GM21825 (cell line): ENCODE measurements around the gene CNIH1.

Source experiments
- ATAC-seq: cut with Tn5 transposase; IDR thresholded peaks from one replicate; pipeline ENCODE4 v1.9.1; 2021; ENCODE audit warnings: mild to moderate bottlenecking, moderate library complexity; ENCODE audit not compliant: unreplicated experiment

Gene CNIH1

DNA sequence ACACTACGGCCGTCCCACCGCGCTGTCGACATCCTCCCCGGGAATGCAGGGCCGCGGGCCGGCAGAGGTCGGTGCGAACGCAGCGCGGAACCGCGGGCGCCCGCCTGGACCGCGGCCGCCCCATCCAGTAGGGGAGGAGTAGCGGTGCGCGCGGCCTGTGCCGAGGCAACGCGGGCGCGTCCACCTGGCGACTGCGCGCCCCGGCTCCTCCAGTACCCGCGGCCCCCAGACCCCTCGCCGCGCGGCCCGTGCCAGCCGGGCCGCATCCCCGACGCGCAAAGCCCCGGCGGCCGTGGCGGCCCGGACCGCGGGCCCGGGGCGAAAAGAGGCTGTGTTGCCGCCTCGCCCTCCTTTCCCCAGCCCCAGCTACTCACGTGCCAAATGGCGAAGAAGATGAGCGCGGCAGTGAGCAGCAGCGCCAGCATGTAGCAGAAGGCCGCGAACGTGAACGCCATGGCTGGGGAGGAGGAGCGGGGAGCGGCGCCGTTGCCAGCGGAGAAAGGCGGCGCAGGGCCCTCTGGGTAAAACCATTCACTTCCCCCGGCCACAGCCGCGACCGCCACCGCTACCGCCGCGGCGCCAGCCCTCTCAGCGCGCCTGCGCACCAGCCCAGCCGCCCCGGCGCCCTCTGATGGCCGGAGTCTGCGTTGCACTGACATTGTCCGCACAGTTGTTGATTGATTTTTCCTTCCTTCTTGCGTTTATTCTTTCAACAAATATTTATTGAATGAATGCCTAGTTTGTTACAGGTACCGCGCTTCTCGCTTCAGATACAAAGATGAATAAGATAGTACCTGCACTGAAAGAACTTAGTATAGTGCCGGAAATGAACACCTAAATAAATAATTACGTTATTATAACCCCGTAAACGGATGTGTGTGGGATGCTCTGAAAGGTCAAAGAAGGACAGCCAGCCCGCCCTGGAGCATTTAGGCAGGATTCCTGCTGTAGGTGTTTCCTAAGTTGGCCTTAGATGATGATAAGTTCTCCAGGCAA, at the start of gene CNIH1:
Gene CNIH1, minus strand, starts transcription at position 502 of the 996 bp plus-strand sequence. Its CDS starts 47 bp downstream, at position 455.
- ATAC-seq = peak; percentile 92

DNA sequence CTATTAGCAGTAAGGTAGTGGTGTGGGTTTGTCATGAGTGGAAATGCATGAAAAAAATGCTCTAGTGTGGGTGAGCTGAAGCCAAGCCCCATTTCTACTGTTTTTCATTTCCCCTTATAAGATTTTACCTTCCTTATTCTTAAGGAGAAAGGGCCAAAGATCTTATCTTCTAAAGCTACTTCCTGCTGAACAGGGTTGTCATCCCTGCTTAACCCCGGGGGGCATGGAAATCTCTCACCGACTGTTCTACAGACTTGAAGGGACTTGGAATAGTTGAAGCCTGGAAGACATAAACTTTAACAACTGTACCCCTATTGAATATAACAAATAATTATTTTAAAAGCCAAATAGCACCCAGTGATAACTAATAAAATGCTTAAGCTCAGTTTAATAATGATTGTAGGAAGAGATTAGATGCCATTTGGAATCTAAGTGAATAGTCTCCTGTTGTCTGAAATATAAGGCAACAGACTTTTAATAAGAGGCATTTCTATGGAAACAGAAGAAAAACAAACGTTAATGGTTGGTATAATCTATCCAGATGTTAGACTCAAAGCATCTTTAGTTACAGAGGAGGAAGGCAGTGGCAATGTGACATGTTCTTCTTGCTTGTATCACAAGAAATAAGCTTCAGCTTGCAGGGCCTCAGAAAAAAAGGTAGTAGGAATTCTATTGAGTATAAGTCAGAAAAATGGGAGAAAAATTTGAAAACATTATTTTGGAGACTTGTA, 49.4 kb upstream of the CNIH1 start:
- ATAC-seq = no peak

DNA sequence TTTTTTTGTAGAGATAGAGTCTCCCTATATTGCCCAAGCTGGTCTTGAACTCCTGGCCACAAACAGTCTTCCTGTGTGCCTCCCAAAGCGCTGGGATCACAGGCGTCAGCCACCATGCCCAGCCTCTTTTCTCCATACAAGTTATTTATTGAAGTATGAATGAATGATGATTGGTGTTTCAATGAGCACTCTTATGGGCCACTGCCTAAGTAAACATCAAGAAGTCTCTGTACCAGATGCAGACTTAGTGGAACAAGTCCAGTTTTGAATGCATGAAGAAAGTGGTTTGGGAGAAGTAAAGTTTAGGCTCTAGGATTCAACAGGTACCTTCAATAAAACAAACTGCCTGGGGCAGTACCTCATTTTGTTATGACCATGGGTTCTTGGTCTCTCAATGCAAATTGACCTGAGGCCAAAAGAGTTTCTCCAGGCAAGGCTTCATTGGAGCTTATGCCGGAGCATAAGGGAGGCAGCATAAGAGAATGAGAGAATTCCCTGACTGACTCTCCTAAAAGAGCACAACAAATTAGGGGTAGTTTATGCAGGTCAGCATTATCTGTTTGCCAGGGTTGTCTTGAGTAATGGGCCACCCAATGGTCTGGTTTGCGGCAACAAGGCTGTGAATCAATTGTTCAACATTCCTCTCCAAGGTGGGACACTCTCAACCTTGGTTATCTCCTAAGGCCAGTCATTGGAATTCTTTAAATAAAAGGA, 48.7 kb upstream of the CNIH1 start:
- ATAC-seq = no peak

DNA sequence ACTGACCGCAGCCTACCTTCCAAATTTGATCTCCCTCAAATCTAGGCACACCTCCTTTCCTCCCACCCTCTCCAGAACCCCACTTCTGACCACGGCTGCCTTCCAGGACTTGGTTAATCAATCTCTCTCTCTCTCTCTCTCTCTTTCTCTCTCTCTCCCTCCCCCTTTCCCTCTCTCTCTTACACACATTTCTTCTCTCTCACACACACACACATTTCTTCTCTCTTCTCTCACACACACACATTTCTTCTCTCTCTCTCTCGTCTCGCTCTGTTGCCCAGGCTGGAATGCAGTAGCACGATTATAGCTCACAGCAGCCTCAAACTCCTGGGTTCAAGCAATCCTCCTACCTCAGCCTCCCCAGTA, 48.1 kb upstream of the CNIH1 start:
- ATAC-seq = no peak

DNA sequence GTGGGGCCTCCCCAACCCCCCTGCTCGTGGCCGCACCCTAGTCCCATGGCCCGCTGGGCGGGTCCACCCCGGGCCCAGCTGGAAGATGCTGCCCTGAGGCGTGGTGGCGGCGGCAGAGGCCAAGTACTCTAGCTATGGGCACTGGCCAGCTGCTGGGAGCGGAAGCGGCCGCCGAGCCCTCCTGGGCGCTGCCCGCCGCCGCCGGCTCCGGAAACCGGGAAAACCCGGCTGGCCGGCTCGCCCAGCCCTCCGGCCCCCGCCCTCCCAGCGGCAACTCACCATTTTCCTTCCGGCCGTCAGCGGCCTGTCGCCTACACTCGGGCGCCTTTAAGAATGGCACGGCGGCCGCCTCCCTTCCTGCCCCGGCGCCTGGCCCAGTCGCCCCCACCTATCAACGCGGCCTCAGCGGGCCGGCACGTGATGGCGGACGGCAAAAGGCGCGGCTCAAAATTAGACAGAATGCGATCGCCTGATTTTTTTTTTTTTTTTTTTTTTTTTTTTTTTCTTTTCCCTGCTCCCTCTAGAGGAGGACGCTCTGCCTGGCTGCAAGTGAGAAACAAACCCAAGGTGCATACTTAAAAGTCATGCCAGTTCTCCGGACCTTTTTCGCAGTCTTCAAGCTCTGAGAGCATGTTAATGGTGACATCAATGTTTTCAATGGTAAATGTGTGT, 47.6 kb upstream of the CNIH1 start, which contains the start of gene GMFB:
Gene GMFB, minus strand, starts transcription at position 335 of the 672 bp plus-strand sequence. Its CDS starts 53 bp downstream, at position 282.
- ATAC-seq = peak; percentile 89

DNA sequence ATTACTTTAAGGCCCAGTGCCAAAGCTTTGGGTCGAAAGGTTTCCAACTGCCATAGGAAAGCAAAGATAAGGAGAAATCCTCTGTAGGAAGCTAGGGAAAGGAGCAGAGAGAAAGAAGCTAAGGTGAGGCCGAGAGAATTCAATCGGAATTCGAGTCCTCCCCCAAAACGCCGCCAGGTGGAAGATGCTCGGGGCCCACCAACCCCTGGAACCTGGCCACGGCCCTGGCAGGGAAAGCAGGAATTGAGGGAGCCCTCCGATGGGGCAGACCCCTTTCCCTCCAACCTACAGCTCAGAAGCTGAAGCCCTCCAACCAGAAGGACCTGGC, 47.1 kb upstream of the CNIH1 start:
- no peak for ATAC-seq

DNA sequence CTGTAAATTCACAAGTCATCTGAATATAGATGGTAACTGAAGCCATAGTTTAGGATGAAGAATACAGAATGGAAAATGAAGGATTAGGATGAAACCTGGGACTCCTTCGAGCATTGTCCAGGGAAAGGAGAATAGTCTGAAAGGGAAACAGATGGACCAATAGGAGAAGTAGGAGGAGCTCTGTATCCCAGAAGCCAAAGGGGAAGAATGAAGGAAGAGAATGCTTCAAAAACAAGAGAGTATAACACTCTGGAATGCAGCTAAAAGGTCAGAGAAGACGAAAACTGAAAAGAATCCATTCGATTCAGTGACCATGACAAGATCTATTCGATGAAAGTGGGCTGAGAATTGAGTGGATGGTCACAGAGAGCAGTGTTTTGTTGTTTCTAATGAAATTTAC, 46.6 kb upstream of the CNIH1 start:
- no peak for ATAC-seq

DNA sequence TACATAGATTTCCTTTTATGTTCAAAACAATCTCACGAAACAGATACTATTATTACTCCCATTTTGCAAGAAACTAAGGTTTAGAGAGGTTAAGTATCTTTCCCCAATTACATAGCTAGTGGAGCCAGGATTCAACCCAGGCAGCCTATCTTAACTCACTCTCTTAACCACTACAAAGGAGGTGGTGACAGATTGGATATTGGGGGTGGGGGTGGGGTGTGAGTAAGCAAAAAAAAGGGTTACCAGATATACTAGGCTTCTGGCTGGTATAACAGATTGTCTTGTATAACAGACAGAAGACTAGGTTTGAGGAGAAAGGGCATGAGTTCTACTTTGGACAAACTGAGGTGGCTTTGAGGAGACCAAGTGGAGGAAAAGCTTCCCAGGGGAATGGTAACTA, 45.5 kb upstream of the CNIH1 start:
- no peak for ATAC-seq

DNA sequence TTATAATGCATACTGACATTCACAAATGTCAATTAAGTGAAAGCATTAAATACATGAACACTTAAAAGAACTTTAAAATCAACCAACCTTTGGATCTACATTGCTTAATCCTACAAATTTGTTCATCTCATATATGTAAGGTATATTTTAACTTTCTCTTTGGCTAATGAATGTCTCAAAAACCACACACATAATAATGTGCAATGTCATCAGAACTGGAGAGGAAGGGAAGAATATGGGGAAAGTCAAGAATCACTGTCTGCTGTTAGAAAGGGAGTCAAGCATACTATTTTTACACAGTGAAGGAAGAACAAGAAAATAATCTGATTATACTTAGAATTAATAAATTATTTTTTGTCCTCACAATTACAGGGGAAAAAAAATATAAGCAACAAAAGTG, 42.7 kb upstream of the CNIH1 start:
- no peak for ATAC-seq

DNA sequence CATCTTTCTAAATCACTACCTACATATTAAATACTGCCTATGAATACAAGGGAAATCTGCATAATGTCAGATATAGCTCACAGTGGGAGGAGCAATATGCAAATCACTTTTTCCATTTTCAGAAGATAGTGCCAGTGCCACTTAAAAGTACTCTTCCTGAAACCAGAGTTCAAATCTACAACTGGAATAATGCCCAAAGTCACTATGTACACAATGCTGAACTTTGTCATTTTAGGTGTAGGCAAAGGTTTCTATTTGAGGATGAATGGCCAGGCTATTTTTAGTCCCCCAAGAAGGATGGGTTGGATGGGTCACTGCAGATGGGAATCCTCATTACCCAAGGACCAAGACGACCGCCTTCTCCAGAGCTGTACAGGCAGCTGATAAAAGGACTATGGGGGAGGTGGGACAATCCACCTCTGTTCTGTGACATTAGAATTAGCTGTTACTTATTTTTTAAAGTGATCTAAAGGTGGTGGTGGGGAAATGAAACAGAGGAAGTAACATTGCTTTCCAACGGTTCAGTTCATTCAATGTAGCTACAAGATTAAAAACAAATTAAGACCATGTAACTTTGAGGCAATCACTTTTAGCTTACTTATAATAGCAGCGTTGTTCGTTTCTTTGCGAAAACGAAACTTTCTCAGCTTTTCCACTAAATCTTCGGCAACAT, 42.0 kb upstream of the CNIH1 start:
- no peak for ATAC-seq

DNA sequence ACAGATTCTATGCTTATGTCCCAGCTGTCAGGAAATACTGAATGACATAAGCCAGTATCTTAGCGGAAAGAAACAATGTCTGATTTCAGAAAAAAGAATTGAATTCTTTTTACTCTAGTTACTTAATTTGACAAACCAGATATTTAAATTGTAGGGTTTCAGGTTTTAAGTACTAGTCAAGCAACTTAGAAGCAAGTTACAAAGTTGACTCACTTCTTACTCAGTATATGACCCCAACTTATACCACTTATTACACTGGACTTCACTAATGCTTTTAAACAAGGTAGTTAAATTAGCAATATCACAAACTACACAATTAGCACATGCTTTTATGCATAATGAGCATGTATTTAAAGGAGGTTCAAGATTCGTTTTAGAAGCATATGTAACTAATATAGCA, 40.5 kb upstream of the CNIH1 start:
- no peak for ATAC-seq

DNA sequence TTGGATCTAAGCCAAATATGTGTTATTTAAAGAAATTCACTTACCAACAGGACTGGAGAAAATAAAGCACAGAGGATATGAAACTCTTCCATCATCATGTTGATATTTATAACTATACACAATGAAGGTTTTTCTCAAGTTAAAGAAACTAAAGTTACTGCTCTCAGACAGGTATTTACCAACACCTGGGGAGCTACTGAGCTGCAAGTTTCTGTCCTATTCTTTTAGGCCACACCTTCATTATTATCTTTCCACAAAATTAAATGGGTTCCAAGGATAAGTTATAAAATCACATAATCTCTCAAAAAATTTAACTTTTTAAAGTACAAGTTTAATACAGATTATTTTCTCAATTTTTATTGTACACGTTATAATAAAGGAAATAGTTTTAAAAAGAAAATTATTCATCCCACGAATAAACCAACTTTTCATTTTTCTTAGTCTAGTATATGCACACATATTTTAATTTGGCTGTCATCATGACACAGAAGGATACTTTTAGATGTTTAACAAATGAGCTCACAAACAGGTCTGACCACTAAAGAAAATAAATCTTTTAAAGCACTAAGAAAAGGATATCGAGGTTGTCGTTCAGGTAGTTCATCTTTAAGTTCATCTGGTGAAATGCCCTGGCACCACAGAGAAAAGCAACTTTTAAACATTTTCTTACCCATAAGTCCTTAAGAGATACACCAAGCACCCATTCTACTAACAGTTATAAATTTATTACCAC, 39.8 kb upstream of the CNIH1 start:
- no peak for ATAC-seq

DNA sequence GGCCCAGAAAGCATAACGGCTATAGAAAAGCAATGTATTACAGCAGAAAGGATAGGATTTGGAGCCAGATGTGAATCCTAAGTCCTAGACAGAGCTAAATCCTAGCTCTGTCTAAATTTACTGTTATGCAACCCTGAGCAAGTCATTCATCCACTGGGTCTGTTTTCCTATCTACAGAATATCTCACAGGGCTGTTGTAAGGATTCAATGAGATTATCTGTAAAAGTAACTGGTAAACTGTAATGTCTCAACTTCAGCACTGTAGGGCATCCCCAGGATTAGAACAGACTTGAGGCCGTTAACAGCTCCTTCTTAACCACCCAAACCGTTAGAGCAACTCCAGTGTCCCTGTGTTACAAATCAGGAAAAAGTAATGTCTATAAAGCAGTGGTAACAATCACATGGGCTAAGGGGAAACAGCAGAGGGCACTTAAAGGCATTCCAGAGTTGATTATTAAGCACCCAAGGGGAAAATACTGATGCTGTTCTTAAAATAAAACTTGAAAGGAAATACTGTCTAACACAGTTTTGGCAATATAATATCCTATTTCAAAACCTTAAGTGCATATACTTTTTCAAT, 37.6 kb upstream of the CNIH1 start:
- no peak for ATAC-seq

DNA sequence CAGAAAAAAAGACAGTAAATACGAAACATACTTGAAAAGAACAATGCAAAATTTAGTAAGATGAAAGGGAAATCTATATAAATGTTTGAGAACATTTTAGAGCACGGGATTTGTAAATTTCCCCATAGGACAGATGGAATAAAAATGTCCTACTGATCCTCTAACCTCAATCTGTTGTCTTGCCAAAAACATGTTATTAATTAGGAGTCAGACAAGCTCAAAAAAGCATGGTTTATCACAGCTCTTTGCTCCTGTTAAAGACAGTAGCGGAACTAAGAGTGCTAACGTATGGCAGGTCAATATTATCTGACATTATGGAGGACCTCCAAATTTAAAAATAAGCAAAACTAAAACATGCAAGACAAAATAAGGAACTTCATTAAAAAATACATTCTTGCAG, 34.7 kb upstream of the CNIH1 start:
- no peak for ATAC-seq

DNA sequence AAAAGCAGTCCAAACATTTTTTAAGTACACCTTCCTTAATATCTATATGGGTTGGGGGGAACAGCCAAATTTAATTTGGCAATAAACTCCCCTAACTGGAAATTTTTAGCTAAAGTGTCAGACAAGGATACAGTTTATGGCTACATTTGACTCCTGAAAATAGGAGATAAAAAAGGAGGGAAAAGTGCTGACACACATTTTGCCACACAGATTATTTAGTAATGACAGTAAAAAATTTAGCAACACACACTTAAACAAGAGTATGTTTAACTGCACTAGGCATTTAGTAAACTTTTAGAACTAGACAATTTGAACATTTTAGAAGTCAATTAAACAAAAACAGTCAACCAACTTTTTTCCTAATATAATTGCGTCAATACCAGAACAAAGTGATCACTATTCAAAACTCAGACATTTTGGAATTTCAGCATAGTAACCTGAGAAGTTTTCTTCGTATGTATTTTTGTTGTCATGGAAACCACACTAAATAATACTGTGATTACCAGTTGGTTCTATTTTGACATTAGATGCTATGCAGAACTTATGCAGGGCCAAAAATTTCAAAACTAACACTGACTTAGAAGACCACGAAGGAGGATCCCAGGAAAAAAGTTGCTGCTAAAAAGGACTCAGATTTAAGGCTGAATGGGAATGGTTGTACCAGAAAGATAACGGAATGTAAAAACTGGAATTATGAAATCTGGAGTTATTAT, 34.2 kb upstream of the CNIH1 start:
- ATAC-seq = no peak

DNA sequence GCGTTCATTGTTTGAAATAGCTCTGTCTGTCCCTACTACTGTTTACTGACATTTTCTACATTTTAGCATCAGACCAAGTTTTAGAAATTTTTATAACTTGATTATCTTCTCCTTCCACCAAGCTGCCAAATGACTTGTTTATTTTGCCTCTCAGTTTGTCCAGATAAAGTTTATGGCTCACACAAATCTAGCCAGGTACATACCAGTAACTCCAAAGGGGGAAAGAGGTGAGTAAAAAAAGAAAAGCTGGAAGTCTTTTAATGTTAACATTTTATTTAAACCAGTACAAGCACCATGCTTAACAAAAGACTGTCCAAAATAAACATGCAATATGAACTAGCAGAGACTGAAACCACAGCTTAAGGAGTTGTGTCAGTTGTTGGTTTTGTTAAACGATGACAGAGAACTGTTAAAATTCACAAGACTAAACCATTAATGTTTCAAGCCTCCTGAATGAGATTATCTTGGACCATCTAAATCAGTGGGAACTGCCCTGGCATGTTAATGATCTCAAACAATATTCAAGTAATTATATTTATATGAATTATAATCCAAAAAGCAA, 33.1 kb upstream of the CNIH1 start:
- no peak for ATAC-seq

DNA sequence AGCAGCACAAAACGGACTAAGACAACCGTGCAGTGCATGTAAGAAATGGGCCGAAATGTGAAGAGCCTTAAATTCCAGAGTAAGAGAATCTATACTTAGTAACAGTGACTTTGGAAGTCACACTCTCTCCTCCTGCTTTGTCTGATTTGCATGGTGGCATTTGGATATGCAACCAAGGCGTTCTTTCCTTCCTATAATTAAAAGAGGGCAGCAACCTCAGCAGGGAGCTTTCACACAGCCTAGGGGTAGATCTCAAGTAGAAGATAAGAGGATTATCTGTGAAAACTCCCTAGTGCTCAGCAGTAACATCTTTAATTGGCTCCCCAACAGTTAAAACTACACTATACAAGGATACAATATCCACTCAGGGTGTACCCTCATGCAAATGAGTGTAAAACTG, 31.1 kb upstream of the CNIH1 start:
- no peak for ATAC-seq

DNA sequence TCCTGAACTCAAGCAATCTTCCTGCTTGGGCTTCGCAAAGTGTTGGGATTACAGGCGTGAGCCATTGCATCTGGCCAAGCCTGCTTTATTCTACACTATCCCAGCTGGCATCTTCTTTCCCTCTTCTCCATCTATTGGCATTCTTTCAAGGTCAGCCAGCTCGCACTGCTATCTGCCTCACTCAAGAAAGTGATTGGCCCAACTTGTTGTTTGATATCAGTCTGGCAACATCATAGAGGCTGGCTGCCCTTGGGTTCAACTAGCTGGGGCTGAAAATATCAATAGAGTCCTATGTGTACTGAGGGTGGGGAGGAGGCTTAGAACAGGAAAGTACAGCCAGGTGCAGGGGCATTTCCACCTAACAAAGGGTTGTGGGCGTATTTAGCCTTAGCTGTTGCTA, 30.5 kb upstream of the CNIH1 start:
- no peak for ATAC-seq
